ENCODE measurements around the gene DAPK1.

DAPK1 gene

GRCh38 chr9:87570000-87570908 lies 72.6 kb downstream of the DAPK1 start:
- no peak for DNase-seq

GRCh38 chr9:87572719-87573118 lies 75.1 kb downstream of the DAPK1 start:
- DNase-seq: no peak

GRCh38 chr9:87573841-87574342 lies 76.2 kb downstream of the DAPK1 start:
- no peak for DNase-seq

- no peak for DNase-seq
Measured at GRCh38 chr9:87577746-87578145, 80.1 kb downstream of the DAPK1 start.

- no peak for DNase-seq
Measured at GRCh38 chr9:87578625-87579024, 81.0 kb downstream of the DAPK1 start.

- DNase-seq: no peak
Measured at GRCh38 chr9:87579781-87580541, 82.3 kb downstream of the DAPK1 start.

- no peak for DNase-seq
Measured at GRCh38 chr9:87580941-87581438, 83.3 kb downstream of the DAPK1 start.

GRCh38 chr9:87581513-87581912 lies 83.8 kb downstream of the DAPK1 start:
- DNase-seq: no peak

GRCh38 chr9:87581949-87582637 lies 84.4 kb downstream of the DAPK1 start:
- DNase-seq: no peak

GRCh38 chr9:87584326-87584725 lies 86.7 kb downstream of the DAPK1 start:
- DNase-seq: no peak

GRCh38 chr9:87585123-87585855 lies 87.6 kb downstream of the DAPK1 start:
- DNase-seq: no peak

- no peak for DNase-seq
Measured at GRCh38 chr9:87586731-87587355, 89.2 kb downstream of the DAPK1 start.

GRCh38 chr9:87587356-87587745 lies 89.7 kb downstream of the DAPK1 start:
- DNase-seq: no peak

GRCh38 chr9:87587864-87588263 lies 90.2 kb downstream of the DAPK1 start:
- DNase-seq: no peak

- DNase-seq: no peak
Measured at GRCh38 chr9:87588339-87588738, 90.7 kb downstream of the DAPK1 start.

- DNase-seq: no peak
Measured at GRCh38 chr9:87590996-87591395, 93.3 kb downstream of the DAPK1 start.

- no peak for DNase-seq
Measured at GRCh38 chr9:87592554-87593358, 95.1 kb downstream of the DAPK1 start.

GRCh38 chr9:87593359-87593980 lies 95.8 kb downstream of the DAPK1 start:
- DNase-seq: no peak

- no peak for DNase-seq
Measured at GRCh38 chr9:87594194-87594593, 96.5 kb downstream of the DAPK1 start.

- DNase-seq: no peak
Measured at GRCh38 chr9:87594662-87595061, 97.0 kb downstream of the DAPK1 start.

Measured in activated CD4-positive, alpha-beta T cell treated with anti-CD3 and anti-CD28 coated beads, Interleukin-2, amount 50 U/mL, for 1 hour (primary cell).